HG03432 (cell line): ENCODE measurements around the gene SCAF8.

Experiments
- ATAC-seq: cut with Tn5 transposase; IDR thresholded peaks from one replicate; pipeline ENCODE4 v1.9.1; 2021; ENCODE audit warnings: mild to moderate bottlenecking, moderate library complexity; ENCODE audit not compliant: unreplicated experiment

Gene SCAF8

DNA sequence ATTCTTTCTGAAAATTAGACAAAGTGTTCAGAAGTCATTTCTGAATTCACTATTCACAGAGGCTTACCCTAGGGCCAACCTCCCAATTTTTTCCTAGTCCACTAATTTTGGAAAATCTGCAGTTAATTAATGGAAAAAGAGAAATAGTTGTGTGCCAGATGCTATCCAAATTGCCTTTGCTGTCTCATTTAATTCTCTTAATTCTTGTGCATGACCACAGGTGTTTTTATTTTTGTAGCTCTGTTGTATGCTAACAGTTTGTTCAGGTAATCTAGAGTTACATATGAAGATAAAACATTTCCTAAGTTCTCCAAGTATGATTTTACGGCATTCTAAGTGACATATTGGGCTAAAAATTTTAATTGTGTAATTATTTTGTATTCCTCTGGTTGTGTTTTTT lies 96.8 kb downstream of the SCAF8 start:
- ATAC-seq: no peak

DNA sequence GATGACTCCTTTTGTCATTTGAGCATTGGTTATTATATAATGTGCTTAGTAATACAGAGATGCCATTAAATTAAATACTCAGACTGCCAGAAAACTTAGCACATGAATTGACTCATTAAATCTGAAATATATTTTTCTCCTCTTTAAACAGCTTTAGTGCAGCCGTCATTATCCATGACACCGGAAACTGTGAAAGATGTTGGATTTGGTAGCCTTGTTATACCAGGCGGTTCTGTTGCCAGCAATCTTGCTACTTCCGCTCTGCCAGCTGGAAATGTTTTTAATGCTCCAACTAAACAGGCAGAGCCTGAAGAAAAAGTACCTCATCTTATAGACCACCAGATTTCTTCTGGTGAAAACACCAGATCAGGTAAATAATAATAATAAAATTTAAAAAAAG lies 97.6 kb downstream of the SCAF8 start:
- no peak for ATAC-seq

DNA sequence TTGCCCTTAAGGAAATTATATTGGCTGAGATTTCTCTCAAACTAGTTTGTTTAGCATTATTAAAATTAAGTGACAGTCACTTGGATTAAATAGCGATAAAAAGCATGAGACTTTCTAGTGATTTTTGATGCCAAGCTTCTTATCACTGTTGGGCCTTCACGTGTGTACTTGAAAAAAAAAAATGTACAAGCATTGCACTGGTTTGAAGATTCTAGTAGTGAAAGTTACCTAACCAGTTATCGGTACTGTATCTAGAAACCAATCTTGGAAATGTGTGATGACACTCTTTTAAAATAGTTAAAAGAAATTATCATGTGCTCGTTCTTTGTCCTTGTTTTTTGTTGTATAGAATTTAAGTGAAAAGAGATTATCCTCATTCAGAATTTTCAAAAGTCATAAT lies 102.1 kb downstream of the SCAF8 start:
- ATAC-seq: no peak

DNA sequence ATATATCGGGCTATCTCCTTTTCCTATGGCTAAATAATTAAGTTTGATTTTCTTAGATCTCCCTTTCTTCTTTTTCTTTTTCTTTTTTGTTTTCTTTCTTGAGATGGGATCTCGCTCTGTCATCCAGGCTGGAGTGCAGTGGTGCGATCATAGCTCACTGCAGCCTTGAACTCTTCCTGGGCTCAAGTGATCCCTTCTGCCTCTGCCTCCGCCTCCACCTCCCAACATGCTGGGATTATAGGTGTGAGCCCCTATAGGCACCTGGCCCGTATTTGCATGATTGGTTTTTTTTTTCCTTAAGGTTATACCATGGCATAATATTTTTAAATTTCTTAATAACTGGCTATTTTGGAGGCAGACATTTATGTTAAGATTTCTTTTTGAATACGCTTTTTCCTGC lies 106.3 kb downstream of the SCAF8 start:
- ATAC-seq: no peak

DNA sequence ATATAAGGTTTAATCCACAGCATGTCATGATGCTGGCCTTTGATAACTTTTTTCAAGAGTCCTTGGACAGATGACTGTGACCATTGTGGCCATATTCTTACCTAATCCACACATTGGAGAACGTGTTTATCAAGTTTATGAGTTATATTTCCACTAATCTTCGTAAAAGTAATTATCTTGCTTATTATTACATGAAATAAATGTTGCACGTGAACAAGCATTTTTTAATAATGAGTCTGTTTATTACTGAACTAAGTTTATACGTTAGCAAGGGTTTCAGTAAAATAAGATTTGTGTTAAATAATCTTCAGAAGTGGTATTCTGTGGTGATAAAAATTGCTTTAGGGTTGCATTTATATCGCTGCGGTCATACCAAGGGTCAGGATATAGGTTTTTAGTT lies 107.1 kb downstream of the SCAF8 start:
- no peak for ATAC-seq

DNA sequence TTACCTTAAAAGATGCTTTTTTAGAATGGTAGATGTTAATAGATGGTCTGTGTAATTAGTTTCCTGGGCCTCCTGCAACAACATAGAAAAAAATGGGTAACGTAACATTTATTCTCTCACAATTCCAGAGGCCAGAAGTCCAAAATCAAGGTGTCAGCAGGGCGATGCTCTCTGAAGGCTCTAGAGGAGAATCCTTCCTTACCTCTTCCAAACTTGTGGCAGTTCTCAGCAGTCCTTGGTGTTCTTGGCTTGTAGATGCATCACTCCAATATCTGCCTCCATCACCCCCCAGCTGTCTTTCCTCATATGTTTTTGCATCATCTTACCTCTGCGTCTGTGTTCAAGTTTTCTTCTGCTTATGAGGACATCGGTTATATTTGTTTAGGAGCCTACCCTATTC lies 107.9 kb downstream of the SCAF8 start:
- no peak for ATAC-seq

DNA sequence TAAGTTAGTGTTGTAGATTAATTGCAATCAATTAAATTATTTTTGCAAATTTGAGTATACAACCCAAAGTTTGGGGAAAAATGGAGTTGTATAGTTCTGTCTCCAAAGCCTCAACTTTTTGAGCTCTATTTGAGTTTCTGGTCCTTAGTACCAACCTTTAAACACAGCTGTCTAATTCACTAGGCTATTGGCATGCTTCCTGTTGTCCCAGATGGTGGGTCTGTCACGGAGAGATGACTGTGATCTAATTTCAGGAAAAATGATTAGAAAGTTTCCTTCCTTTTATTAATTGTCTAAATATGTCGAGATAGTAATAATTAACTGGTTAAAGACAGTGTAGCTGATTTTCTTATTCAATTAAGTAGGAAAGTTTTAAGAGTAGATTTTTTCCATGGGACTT lies 109.6 kb downstream of the SCAF8 start:
- no peak for ATAC-seq

DNA sequence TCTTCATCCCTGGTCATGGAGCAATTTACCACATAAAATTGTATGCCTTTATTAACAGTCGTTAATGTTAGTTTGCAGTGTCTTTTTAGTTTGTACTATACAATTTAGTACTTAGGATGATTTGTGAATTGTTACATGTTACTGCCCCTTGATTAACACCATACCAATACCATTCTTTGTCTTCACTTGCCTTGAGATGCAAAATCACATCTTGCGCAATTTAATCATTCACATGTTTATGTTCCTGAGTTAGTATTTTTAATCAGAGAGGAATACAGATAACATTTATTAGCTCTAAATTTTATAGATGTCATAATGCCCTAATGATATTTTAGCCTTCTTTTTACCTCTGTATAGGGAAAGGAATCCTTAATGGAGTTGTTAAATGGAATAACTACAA lies 114.1 kb downstream of the SCAF8 start:
- no peak for ATAC-seq

DNA sequence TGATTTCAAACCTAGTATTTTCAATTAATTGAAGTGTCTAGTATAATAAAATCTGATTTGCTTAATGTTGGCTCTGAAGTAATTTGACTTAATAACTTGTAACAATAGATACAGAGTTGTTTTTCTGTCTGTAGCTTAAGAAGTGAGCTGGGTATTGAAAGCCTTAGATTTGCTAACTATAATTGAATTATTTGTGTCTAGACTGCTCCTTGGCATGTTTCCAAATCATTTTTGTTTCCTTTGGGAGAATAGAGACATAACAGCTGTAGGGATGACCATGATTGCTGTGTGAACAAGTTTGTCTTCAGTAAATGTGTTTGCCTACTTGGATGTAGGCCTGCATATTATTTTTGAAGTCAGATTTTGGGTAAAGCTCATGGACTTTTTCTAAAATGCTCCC lies 115.4 kb downstream of the SCAF8 start:
- no peak for ATAC-seq

DNA sequence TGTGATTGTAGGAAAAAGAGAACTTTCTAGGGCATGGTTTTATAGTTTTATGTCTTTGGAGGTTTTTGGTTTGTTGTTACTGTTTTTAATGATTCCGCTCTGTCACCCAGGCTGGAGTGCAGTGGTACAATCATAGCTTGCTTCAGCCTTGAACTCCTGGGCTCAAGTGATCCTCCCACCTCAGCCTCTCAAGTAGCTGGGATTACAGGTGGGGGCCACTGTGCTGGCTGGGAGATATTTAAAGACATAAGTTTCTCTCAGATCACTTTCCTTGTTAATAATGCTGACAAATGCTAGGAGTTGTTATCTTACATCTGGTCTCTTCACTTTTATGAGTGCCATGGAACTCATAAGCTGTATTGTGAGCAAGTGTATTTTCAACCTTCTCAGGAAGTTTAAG lies 116.3 kb downstream of the SCAF8 start:
- no peak for ATAC-seq

DNA sequence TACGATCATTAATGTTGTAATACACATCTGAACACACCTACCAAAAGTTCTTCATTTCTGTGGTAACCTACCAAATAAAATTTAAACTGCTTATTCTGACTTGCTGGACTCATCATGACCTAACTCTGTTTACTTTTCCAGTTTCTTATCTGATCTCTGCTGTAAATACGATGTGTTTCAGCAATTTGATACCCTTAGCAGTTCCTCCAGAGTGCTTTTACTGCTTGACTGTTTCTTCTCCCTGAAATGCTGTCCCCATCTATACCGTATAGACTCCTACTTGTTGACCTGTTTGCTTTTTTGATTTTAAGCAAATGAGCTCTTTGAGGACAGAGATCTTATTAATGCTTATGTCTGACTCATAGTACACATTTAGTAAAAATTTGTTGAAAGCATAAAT lies 119.5 kb downstream of the SCAF8 start:
- no peak for ATAC-seq

DNA sequence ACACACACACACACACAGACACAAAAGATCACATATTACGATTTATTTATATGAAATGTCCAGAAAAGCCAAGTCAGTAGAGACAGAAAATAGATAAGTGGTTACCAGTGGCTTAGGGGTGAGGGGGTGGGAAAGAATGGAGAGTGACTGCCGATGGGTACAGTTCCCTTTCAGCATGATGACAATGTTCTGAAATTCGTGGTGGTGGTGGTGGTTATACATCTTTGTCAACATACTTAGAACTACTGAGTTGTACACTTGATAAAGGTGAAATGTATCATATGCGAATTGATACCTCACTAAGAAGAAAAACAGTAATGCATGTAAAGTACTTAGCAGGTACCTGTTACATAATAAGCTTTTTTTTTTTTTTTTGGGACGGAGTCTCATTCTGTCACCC lies 124.3 kb downstream of the SCAF8 start:
- ATAC-seq: no peak

DNA sequence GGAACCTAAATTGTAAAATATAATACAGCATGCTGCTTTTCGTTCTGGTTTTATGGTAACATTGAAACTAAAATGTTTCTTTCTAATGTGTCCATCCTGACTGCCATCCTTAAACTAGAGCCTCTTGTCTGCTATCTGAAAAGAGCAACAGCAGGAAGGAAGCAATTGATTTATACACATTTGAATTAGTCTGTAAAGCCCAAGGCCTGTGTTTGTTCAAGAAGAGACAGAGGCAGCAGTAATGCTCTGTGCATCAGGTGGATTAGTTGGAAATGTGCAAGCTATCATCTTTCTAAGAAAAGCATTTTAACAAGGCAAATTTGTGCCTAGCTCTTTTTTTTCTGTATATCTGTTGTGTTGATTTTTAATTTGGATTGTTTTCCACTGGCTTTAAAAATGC lies 128.6 kb downstream of the SCAF8 start:
- no peak for ATAC-seq

DNA sequence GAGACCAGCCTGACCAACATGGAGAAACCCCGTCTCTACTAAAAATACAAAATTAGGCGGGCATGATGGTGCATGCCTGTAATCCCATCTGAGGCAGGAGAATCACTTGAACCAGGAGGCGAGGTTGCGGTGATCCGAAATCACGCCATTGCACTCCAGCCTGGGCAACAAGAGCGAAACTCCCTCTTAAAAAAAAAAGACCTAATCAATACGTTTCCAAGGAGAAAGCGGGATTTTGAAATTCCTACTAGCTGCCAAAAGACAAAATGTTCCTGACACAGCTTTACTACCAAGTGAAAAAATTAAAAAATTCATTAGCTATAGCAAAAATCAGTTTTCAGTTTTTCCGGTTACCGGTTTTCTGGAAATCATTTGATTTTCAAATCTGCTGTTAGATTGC lies 129.3 kb downstream of the SCAF8 start:
- ATAC-seq: no peak

DNA sequence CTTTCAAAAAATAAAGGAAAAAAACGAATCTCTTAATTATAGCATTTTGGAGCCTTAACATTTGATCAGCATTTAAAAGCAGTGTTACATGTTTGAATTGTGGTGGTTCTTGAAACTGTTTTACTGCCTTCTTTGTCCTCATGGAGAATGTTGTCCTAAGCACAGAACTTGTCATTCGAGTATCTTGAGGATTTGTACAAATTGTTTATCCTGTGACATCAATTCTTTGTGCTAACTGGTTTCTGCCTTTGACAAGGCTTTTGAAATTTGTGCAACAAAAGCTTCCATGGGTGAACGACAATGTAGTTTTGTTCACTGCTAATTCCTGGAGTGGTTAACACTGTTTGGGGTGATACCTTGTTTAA lies 130.8 kb downstream of the SCAF8 start:
- ATAC-seq: no peak

DNA sequence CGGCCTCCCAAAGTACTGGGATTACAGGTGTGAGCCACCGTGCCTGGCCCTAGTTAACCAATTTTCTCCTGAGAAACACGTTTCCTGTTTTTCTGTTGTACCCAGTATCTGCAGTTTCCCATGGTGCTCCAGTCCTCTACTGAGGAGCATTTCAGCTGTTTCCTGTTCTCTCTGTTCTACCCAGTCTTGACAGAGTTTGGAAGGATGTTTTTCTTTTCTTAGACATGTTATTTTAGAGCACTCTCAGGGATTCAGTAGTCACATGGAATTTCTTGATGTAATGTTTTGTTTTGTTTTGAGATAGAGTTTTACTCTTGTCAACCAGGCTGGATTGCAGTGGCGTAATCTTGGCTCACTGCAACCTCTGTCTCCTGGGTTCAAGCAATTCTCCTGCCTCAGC lies 132.1 kb downstream of the SCAF8 start:
- ATAC-seq: no peak

DNA sequence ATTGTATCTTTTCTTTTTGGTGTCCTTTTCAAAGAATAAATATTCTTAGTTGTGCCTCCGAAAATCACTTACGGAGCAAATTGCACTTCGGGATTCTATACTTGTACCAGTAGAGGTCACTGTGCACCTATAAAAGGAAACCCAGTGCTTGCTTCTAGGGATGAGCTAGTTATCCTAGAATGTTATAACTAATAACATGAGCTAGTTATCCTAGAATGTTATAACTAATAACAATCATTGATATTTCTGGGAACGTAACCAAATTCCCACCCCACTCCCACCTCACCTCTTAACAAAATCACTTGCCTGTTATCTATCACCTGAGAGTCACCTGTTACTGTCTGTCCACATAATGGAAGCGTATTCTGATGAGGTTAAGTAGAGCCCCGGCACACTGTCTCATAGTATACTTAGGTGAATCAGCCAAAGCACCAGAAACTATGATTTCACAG lies 135.0 kb downstream of the SCAF8 start:
- no peak for ATAC-seq

DNA sequence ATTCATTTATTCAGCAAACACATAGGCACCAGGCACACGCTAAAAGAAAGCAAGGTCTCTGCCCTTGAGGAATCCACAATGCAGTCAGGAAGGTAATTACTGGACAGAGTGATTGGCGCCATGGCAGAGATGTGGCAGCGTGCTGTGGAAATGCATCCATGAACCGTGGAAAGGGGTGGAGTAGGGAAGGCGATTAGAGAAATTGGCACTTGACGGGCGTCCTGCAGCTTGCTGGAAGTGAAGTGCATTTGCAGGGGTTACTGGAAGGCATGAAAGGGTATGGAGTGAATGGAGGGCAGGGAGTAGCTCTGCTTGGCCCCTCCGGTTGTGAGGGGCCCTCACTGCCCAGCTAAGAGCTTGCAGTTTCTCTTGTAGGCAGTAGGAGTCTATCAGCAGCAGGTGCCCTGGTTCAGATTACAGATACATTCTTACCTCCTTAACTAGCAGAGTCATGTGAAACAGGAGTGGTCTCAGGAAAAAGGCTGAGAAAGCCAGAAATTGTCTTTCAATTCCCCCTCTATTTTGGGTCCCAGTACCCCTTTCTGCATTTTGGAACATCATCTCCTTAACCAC lies 139.4 kb downstream of the SCAF8 start:
- no peak for ATAC-seq

DNA sequence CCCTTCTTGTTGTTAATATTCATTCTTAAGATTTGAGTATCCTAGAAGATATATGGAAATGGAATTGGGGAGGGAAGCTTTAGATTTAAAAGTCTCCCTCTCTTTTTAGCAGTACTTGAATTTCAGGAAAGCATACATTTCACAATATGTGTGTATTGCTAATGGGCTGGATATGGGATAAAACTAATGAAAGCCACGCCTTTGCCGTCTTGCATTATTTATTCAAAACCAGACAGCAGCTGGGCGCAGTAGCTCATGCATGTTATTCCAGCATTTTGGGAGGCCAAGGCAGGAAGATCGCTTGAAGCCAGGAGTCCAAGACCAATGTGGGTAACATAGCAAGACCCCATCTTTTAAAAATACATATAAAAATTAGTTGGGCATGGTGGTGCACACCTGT lies 140.3 kb downstream of the SCAF8 start:
- no peak for ATAC-seq

DNA sequence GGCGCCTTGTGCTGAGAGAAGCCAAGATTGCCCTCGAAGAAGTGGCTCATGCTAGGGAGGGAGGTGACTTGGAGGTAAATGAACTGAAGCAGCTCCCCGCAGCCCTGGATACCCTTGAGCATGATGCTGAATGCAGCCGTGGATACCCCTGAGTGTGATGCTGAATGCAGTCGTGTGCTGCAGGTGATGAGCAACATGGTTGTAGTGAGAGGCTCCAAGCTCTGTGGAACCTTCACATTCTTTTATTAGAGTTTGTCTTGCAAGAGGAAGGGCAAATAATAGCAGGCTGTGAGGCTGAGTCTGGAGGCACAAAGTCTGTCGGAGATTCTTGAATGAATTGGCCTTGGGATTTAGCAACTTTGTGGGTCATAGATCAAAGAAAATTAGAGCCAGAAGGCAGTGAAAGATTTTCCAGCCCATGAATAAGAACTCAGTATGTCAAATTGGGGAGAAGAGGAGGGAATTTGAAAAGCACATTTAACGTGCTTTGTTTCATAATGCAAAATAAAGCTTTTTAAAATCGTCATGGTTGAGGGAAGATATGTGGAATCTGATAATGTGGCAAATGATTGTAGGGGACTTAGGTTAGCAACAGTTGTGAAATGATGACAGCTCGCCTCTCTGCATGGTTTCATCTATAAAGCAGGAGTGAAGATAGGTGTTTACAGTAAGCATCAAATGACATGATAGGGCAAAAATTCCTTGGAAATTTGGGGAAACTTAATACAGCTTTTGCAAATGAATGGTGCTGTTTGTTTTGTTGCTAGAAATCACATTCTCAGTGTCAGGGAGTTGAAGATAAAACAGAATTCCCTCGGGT lies 141.8 kb downstream of the SCAF8 start:
- ATAC-seq: no peak

DNA sequence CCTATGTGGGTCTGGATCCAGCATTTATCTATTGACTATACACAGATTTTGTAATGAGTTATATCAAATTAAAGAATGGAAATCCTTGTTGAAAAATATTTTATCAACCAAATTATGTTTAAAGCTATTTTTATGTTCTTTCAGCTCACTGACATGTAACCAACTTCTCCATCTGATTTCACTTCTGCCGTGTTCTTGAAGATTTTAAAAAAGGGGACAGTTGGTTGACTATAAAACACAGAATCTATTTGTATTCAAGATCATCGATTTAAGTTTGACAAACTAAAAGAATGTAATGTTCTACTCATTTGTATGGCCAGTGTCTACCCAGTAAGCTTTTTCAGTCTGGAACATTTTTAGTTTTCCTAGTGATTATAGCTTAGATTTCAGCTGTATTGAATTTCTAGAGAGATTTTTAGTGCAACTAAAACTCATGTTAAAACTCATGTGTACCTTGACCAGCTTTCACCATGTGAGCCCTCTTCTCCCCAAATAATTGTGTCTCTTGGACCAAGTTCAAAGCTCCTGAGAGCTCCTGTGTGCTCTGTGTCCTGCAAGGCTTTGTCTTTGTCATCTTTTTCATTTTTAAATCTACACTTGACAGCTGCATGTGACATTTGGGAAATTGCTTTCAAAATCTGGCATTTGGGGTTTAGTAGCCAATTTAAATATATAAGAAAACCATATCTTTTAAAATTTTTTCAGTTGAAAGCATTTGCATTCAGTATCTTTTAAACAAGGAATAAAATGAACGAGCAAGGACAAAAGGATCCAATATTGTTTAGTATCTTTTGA lies 143.5 kb downstream of the SCAF8 start:
- ATAC-seq: no peak

DNA sequence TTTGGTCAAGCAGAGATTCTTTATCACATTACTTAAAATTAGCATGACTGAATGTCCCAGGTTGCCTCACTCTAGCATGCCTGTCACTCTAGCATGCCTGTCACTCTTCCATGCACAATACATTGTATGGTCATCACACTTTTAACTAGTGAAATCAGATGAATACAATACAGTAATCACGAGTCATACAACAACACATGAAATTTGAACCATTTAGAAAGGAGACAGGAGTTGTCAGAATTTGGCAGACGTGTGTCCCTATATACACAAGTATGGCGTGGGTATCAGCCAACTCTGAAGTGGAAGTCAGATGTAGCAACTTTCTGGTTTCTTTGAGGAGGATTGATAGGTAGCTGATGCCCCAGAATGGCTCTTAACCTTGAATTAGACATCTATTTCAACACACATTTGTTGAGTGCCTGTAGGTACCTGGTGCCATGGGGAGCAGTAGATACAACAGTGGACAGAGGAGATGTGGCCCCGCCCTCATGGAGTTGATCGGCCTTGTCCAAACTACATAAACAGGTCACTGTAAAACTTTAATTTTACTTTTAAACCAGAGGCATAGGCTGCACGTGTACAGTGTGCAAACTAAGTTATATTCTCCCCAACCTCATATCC lies 145.8 kb downstream of the SCAF8 start:
- ATAC-seq: no peak
